OCI-LY3 (cell line): ENCODE measurements around the gene TANC1.

Source experiments
- CTCF ChIP-seq: fragments of 200-600, 300-600 bp; sonication (generic); IDR thresholded peaks from 2 replicates; pipeline ENCODE4 v1.5.1; 2014; ENCODE audit warnings: antibody characterized with exemption, low read length, low read depth
- EZH2phosphoT487 ChIP-seq: fragments of 200-600 bp; shearing (Covaris generic); IDR thresholded peaks from 2 replicates; pipeline ENCODE4 v1.6.1; 2018; ENCODE audit warnings: antibody characterized with exemption, mixed run types, low read depth

DNA sequence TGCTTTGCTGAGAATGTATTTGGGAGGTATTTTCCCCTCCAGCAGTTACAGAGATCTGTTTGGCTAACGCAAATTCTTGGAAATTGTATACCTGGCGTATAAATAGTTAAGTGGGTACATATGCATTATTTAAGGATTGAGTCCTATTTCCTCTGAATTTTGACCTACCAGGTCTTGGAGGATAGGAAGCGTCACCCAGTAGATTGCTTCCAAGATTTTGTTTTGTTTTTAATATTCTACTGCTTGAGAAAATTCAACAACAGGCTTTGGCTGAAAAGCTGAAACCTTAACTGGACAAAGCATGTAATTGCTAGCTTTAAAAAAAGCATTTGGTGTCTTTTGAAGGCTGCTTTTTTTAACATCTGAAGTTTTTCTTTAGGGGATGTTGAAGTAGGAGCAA lies 168.0 kb downstream of the TANC1 start:
- no peak for TF ChIP-seq EZH2phosphoT487
- no peak for TF ChIP-seq CTCF
